Measurements from ENCODE around the gene TBC1D8. TPM values are rescaled to one million over a fixed set of nuclear protein-coding genes. Genes with fewer than 3 reads are reported as not detected.

Gene TBC1D8
- total and polyA plus RNA-seq, 2 experiments from 2014 or later: 18.0 to 36.9 TPM

- Histone ChIP-seq H4K20me1 (replicated peaks; ENCODE audit: insufficient read depth) (no peaks in the 10 kb centered on the region), H3K4me3 (no peak overlapping the region), H3K27ac (ENCODE audit: low read depth) (no peak overlapping the region), H3K4me2 (no peak overlapping the region), H3K27me3 (ENCODE audit: insufficient read depth) (no peaks in the 10 kb centered on the region), H3K36me3 (ENCODE audit: insufficient read depth) (no peaks in the 10 kb centered on the region), H3K9me2 (ENCODE audit: insufficient read depth) (0 out of 2 replicates have a peak, but pooled peaks cover 3% of the 10 kb centered on the region), H3K79me2 (replicated peaks; ENCODE audit: insufficient read depth) (no peaks in the 10 kb centered on the region), H3K4me1 (ENCODE audit: insufficient read depth) (peaks cover 4% of the 10 kb centered on the region; the same call in 1 of the 2 replicates), H2AFZ (peak overlapping the region; percentile 38; the same call in 1 of the 2 replicates), H3F3A (replicated peaks; ENCODE audit: low read depth) (0 out of 2 replicates have a peak, but pooled peaks cover 3% of the 10 kb centered on the region)
- ATAC-seq: no peak
- no peak overlapping the region for H3K4me3 Mint-ChIP-seq
- peaks cover 2% of the 10 kb centered on the region for H3K27me3 Mint-ChIP-seq (ENCODE audit: insufficient read depth, low read depth, poor library complexity)
- peaks cover 7% of the 10 kb centered on the region; the same call in 2 of the 3 replicates for H3K9me3 Mint-ChIP-seq
- H3K36me3 Mint-ChIP-seq (ENCODE audit: low read depth): no peaks in the 10 kb centered on the region
- H3K4me1 Mint-ChIP-seq: peaks cover 16% of the 10 kb centered on the region
- H3K27ac Mint-ChIP-seq: no peak overlapping the region
- TF ChIP-seq JUNB (IDR thresholded peaks at IDR 0.05; ENCODE audit: unreplicated experiment) (no peak), REST (IDR thresholded peaks at IDR 0.05; ENCODE audit: unreplicated experiment) (no peak), ZNF331 (CRISPR knock-in tag; IDR thresholded peaks at IDR 0.05; ENCODE audit: low read depth) (no peak), STAT1 (IDR thresholded peaks at IDR 0.05; ENCODE audit: unreplicated experiment) (no peak), CTCF (conservative IDR thresholded peaks at IDR 0.05; ENCODE audit: low read depth in 2 of 2) (no peak), CREB1 (CRISPR knock-in tag; IDR thresholded peaks at IDR 0.05; ENCODE audit: low read depth) (no peak), ETS1 (IDR thresholded peaks at IDR 0.05) (no peak), EZH2phosphoT487 (IDR thresholded peaks at IDR 0.05; ENCODE audit: unreplicated experiment) (no peak), ZNF114 (CRISPR knock-in tag; IDR thresholded peaks at IDR 0.05) (no peak), EZH2 (IDR thresholded peaks at IDR 0.05; ENCODE audit: low read depth, unreplicated experiment) (no peak), POLR2AphosphoS5 (IDR thresholded peaks at IDR 0.05; ENCODE audit: low read depth) (no peak), ZNF462 (CRISPR knock-in tag; IDR thresholded peaks at IDR 0.05) (no peak), NANOG (IDR thresholded peaks at IDR 0.05; ENCODE audit: borderline replicate concordance) (no peak)
- no peak for DNase-seq (ENCODE audit: low spot score)
Observed at GRCh38 chr2:101190747-101191516, 39.8 kb upstream of the TBC1D8 start.

Data from GM23338 (cell line).